DOHH2 (cell line): ENCODE data around the gene EPHB1.

ENCODE experiments used
- H3F3A ChIP-seq: fragments of 200-600 bp; sonication (generic), shearing (Covaris generic); 2 replicates; pipeline ENCODE4 v1.6.0; 2016; ENCODE audit warnings: antibody characterized with exemption, mild to moderate bottlenecking; ENCODE audit not compliant: control insufficient read depth, insufficient read depth
- H3K27ac ChIP-seq: fragments of 200-600 bp; sonication (generic); 2 replicates; pipeline ENCODE4 v1.5.1; 2014; ENCODE audit warnings: low read depth, mild to moderate bottlenecking, low read length, moderate library complexity
- H3K27me3 ChIP-seq: fragments of 200-600 bp; sonication (generic); 2 replicates; pipeline ENCODE4 v1.6.1; 2014; ENCODE audit warnings: mild to moderate bottlenecking, low read length, mixed read lengths; ENCODE audit not compliant: control insufficient read depth
- H3K36me3 ChIP-seq: fragments of 200-600 bp; sonication (generic); 2 replicates; pipeline ENCODE4 v1.6.1; 2014; ENCODE audit warnings: mild to moderate bottlenecking, low read length, moderate library complexity, mixed read lengths; ENCODE audit not compliant: control insufficient read depth
- H3K4me1 ChIP-seq: fragments of 200-600 bp; sonication (generic); 2 replicates; pipeline ENCODE4 v1.6.1; 2014; ENCODE audit warnings: mild to moderate bottlenecking, low read length, mixed read lengths; ENCODE audit not compliant: control insufficient read depth
- H3K4me2 ChIP-seq: fragments of 200-600 bp; sonication (generic); 2 replicates; pipeline ENCODE4 v1.6.0; 2014; ENCODE audit warnings: mild to moderate bottlenecking, low read length, moderate library complexity
- H3K4me3 ChIP-seq: fragments of 200-600 bp; sonication (generic); 2 replicates; pipeline ENCODE4 v1.5.1; 2014; ENCODE audit warnings: mild to moderate bottlenecking, low read length, mixed read lengths
- H3K79me2 ChIP-seq: fragments of 200-600 bp; sonication (generic); 2 replicates; pipeline ENCODE4 v1.6.1; 2014; ENCODE audit warnings: mild to moderate bottlenecking, low read length, mixed read lengths; ENCODE audit not compliant: control insufficient read depth
- H3K9me2 ChIP-seq: fragments of 200-600 bp; sonication (generic); replicated peaks from 2 replicates; pipeline ENCODE4 v1.6.1; 2014; ENCODE audit warnings: mild to moderate bottlenecking, low read length, mixed read lengths; ENCODE audit not compliant: control insufficient read depth
- H3K9me3 ChIP-seq: fragments of 200-600 bp; sonication (generic); 2 replicates; pipeline ENCODE4 v1.6.1; 2014; ENCODE audit warnings: antibody characterized with exemption, low read length, mixed read lengths; ENCODE audit not compliant: control insufficient read depth, insufficient read depth
- H4K20me1 ChIP-seq: fragments of 200-600 bp; sonication (generic); 2 replicates; pipeline ENCODE4 v1.6.0; 2014; ENCODE audit warnings: low read depth, mild to moderate bottlenecking, antibody characterized with exemption, low read length, moderate library complexity; ENCODE audit not compliant: control insufficient read depth, insufficient read depth
- CTCF ChIP-seq: fragments of 200-600 bp; sonication (generic); IDR thresholded peaks from one replicate; pipeline ENCODE4 v1.5.1; 2014; ENCODE audit warnings: antibody characterized with exemption, mild to moderate bottlenecking, low read depth, low read length; ENCODE audit not compliant: poor library complexity, severe bottlenecking
- EZH2phosphoT487 ChIP-seq: fragments of 200-600 bp; sonication (generic); IDR thresholded peaks from 2 replicates; pipeline ENCODE4 v1.6.1; 2017; ENCODE audit warnings: borderline replicate concordance, mild to moderate bottlenecking, antibody characterized with exemption, low read length, moderate library complexity, mixed read lengths

EPHB1 gene

GRCh38 chr3:134816623-134817022, 21.6 kb downstream of the EPHB1 start:
- no peaks in the 10 kb centered on the region for H3K79me2 ChIP-seq
- TF ChIP-seq EZH2phosphoT487 = no peak
- TF ChIP-seq CTCF = no peak
- H3K4me3 ChIP-seq = no peak overlapping the region
- no peaks in the 10 kb centered on the region for H3K9me2 ChIP-seq
- no peak overlapping the region for H3K4me2 ChIP-seq
- H4K20me1 ChIP-seq = no peaks in the 10 kb centered on the region
- H3K27ac ChIP-seq = no peak overlapping the region
- no peaks in the 10 kb centered on the region for H3F3A ChIP-seq
- H3K9me3 ChIP-seq = no peaks in the 10 kb centered on the region
- no peaks in the 10 kb centered on the region for H3K27me3 ChIP-seq
- no peaks in the 10 kb centered on the region for H3K36me3 ChIP-seq
- H3K4me1 ChIP-seq = no peaks in the 10 kb centered on the region

- no peaks in the 10 kb centered on the region for H3K79me2 ChIP-seq
- H3K4me1 ChIP-seq = no peaks in the 10 kb centered on the region
- H3K36me3 ChIP-seq = no peaks in the 10 kb centered on the region
- H3K27me3 ChIP-seq = no peaks in the 10 kb centered on the region
- H3K9me3 ChIP-seq = no peaks in the 10 kb centered on the region
- no peak overlapping the region for H3K27ac ChIP-seq
- no peaks in the 10 kb centered on the region for H3K9me2 ChIP-seq
- no peaks in the 10 kb centered on the region for H3F3A ChIP-seq
- TF ChIP-seq EZH2phosphoT487 (no peak), CTCF (no peak)
- H3K4me3 ChIP-seq = no peak overlapping the region
- no peak overlapping the region for H3K4me2 ChIP-seq
- no peaks in the 10 kb centered on the region for H4K20me1 ChIP-seq
These were observed 22.2 kb downstream of the EPHB1 start for GRCh38 chr3:134817297-134817696.

GRCh38 chr3:134820994-134821393, 25.9 kb downstream of the EPHB1 start:
- no peaks in the 10 kb centered on the region for H3K4me1 ChIP-seq
- H3K4me3 ChIP-seq = no peak overlapping the region
- H3K4me2 ChIP-seq = no peak overlapping the region
- H3K9me3 ChIP-seq = no peaks in the 10 kb centered on the region
- no peaks in the 10 kb centered on the region for H4K20me1 ChIP-seq
- H3K79me2 ChIP-seq = no peaks in the 10 kb centered on the region
- no peaks in the 10 kb centered on the region for H3K9me2 ChIP-seq
- H3F3A ChIP-seq = no peaks in the 10 kb centered on the region
- no peaks in the 10 kb centered on the region for H3K36me3 ChIP-seq
- H3K27me3 ChIP-seq = no peaks in the 10 kb centered on the region
- H3K27ac ChIP-seq = no peak overlapping the region
- no peak for TF ChIP-seq CTCF
- TF ChIP-seq EZH2phosphoT487 = no peak

- Histone ChIP-seq H3K79me2 (no peaks in the 10 kb centered on the region), H3K9me2 (no peaks in the 10 kb centered on the region), H3F3A (no peaks in the 10 kb centered on the region), H3K4me3 (no peak overlapping the region), H3K27me3 (peaks cover 10% of the 10 kb centered on the region), H3K4me1 (no peaks in the 10 kb centered on the region), H4K20me1 (no peaks in the 10 kb centered on the region), H3K36me3 (no peaks in the 10 kb centered on the region), H3K9me3 (no peaks in the 10 kb centered on the region), H3K4me2 (no peak overlapping the region), H3K27ac (no peak overlapping the region)
- TF ChIP-seq EZH2phosphoT487 (no peak), CTCF (no peak)
These were observed 27.0 kb downstream of the EPHB1 start for GRCh38 chr3:134822090-134822489.
